Measurements from ENCODE around the gene CBL.

CBL gene

DNA sequence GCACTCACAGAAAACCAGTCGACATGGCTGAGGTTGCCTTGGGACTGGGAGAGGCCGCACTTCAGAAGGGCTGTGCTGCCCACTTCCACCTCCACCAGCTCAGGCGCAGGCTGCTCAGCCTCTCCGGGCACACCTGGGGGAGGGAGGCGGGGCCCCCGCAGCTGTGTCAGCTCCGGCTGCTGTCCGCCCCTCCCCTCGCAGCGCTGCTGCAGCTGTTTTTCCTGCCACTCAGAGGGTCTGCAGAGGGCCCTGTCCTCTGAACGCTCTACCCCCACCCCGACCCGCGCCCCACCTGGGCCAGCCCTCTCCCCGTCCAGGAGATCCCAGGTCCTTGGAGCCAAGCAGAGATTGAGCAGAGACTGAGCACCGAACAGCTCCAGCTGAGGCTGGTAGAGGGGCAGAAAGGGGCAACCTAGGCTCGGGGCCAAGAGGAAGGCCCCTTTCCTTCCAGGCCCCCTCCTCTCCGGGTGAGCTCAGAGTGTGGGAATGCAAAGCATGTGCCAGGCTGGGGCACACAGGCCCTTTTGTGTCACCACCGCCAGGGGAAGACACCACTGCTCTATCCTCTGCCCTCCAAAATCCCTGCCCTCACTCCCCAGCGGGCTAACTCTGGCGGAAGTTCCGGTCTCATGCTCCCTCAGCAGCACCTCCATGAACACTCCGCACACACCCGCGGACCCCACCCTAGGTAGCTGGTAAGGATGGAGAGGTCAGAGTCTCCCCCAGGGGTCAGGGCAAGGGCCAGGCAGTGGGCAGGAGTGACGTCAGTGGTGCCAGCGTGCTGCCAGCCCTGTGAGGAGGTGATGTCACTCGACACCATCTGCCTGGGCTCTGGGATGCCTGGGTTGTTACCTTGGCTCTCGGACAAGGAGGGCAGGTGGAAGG, 109.2 kb downstream of the CBL start:
- no peak for DNase-seq

DNA sequence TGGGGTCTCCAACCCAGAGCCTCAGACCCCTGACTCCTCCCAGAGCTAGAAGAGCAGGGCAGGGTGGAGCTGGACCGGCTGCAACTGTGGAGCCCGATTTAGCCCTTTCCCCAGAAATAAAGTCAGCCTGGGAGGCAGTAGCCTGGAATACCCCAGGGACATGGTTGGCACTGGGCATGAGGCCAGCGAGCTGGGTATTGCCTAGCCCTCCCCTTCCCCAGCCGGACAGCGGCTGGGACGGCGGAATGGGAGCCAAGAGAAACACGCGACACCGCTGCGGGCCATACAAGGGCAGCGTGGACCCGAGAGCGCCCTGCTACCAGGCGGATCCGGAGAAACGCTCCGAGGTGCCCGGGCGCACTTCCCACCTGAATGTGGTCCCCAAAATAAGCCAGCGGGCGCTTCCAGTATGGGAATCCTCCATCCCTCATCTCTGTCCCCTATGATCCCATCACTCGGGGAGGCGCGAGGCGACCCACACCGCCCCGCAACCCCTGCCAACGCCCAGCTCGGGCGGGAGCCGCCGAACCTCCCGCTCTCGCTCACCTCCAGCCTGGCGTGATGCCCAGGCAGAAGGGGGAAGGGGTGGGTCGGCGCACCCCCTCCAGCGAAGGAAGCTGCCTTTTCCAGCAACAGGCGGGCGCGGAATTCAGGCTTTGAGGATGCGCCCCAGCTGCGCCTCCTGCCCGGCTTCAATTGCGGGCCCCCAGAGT, 110.0 kb downstream of the CBL start:
- DNase-seq = peak; percentile 38

DNA sequence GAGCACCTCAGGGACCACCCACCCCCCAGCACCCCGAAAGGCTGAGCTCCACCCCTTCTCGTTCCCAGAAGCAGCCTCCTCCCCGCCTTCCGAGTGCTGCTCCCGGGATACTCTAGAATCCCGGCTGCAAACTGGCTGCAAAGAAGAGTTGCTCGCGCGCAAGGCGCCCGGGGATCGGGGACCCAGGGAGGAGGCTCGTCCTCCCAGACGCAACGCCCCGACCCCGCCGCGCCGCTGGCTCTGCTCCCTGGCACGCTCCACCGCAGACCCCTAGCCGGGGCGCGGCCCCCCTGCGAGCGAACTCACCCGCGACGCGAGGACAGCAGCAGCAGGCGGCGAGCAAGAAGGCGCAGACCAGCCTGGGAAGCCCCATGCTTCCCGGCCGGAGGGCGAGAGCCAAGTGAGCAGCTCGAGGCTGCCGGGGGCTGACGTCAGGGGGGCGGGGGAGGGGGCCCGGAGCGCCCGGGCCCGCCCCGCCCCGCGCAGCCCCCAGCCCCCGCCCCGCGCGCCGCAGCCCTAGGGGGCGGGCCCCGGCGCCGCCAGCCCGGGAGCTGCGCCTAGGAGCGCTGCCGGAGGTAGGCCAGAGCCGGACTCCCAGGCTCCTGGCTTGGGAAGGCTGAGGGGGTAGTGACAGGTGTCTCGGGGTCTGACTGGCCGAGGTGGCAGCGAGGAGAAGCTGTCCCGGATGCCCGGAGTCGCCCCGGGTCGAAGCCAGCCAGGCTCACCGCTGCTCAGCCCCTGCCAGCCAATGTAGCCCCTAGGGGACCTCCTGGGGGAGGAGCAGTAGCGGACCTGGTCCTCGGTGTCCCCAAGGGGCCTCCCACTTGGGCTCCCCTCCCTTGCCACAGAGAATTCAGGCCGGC, 110.8 kb downstream of the CBL start, which contains the start of gene MCAM:
TSS of gene MCAM (minus strand) at position 402 of the 863 bp plus-strand sequence. CDS start at position 373, 29 bp downstream.
- DNase-seq = peak; percentile 65

DNA sequence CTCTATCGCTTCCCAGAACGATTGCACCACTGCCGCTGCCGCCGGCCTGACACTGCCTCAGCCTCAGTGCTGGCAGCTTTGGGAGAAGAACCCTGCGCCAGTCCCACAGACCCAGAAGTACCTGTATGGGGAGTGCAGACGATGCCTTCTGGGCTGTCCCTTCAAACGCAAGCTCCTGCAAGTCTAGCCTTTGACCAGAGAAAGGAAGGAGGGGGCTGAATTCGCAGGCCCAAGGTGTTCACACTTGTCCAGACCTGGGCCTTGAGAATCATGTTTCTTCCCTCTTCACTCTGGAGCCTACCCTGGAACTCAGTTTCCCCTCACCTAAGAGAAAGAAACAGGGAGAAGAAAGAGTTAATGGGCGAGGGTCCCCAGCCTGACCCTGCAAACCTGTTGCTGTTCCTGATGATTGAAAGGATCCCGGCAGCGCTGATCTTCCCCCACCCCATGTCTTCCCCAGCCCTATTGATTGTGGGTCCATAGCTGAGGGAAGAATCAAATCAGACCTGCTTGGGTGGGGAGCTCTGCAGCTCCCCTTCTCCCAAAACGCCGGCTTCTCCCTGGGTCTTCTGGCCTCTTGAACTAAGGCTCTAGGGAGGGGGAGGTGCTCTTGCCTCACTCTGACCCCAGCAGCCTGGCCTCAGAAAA, 111.6 kb downstream of the CBL start:
- DNase-seq = no peak

DNA sequence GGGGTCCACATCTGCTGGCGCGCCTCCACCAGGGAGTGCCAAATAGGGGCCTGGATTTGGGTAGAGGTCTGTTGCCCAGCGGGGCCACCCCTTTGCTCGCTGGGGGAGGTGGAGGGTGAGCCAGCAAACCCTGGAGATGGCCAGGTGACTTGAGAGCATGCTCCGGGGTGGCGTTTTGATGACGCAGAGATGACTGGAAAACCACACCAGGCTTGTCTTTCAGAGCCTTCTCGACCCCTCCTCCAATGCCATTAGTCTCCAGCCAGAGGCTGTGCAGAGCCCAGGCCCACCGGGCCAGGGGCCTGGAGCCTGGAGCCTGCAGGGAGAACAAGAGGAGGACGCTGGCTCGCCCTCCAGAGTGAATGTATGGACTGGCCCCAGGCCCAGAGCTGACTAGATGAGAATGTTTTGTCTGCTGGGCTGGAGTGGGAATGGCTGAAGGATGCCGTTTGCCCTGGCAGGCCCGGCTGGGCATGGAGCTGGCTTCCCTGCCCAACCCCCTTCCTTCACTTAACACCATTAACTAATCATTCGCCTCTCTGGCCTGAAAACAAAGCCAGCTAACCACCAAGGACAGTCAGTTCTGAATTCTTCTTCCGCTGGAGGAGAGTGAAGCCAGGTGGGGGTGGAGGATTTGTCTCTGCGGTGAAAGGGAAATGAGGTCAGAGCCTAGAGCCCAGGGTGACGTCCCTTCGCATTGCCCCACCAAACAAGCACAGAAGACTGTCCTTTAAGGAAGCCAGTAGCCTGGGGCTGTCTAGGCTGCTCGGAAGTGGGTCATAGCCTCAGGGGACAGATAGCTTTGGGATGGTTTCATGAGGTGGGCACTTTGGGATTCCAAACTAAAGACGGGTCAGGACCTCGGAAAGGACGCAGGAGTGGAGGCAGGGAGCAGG, 112.3 kb downstream of the CBL start:
- no peak for DNase-seq

DNA sequence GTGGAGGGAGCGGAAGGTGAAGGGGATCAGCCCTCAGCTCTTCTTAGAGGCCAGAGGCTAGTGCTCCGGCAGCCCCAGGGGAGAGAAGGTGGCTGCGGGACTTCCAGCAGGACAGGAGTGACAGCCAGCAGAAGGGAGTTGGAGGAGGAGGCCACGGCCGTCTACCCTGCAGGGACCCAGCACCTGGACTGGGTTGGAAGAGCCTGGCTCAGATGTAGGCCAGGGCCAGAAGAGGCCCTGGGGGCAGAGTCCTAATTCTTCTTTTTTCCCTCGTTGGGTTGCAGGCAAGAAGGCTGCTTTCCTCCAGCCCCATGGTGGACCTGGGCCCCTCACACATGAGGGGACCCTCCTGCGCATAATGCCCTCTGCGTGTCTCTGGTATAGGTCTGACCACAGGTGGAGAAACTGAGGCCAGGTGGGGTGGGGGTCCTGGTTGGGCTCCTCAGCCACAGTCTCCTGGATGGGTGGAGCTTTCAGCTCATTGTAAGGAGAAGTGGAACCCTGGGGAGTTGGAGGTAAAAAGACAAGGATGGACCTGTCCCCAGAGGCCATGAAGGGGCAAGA, 113.1 kb downstream of the CBL start:
- no peak for DNase-seq

DNA sequence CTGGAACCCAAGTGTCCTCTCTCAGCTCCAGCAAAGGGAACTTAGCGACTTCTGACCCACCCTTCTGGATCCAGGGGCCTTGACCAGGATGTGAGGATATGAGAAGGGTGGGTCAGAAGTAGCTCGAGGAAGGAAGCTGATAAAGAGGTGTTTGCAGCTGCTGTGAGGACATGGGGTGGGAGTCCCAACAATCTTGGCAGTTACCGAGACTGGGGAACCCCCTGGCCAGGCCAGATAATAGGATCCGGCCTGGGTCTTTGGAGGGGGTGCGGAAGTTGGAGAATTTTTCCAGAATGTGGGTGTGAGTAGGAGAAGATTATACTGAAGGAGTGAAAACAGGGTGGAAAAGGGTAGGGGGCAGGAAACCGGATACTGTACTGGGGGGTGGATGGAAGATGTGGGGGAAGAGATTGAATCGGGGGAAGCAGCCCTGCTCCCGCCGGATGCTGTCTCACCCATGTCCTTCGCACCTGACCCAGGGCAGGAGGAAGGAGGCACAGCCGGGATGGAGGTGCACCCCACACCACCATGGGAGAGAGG, 113.6 kb downstream of the CBL start:
- DNase-seq = no peak

DNA sequence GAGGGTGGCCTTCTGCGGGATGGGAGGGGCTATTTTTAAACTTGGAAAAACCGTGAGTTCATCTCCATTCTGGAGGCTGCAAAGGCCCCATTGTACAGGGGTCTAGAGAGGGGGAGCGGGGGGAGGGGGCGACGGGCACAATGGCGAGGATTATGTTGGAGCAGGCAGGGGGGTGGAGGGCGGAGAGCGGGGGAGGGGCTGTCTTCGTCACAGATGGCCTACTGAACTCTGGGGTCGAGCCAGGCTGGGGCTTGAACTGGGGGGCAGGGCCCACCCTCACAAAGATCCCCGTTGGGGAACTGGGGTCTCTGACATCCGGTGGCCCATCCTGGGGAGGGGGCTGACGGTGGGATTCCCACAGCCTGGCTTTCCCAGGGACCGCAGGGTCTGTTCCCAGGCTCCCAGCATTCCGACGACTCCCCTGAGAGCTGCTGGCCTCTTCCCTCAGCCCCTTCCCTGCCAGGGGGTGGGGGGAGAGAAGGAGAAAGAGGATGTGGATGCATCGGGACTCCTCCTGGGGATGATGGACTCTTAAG, 114.2 kb downstream of the CBL start:
- no peak for DNase-seq

DNA sequence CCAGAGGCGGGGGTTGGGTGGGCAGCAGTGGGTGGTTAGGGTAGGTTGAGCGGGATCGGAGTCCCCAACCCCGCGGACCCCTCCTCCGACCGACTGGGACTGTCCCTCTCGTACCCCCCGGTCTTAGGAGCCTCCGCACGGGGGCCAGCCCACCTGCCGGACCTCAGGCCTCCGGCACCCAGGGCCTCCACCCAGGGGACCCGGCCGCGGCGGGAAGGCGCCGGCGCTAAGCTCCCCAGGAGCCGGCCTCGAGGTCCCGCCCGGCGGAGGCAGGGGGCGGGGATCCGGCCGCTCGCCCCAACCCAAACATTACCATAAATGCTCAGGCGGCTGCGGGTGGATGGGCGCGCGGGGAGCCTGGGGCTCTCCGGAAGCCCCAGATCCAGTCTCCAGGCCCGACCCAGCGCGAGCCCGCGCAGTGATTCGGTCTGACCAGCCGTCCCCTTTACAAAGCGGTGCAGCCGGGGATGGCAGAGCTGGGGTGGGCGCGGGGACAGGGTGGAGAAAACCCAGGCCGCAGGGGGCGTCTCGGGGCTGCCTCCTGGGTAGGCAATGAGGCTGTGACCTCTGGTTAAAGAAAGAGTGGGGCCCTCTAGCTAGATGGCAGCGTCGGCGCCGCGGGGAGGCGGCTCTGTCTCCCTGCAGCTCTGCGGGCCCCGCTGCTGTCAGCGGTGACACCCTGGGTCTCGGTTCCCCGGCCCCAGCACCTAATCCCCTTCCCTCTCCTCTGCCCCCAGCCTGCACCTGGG, 114.8 kb downstream of the CBL start:
- no peak for DNase-seq

DNA sequence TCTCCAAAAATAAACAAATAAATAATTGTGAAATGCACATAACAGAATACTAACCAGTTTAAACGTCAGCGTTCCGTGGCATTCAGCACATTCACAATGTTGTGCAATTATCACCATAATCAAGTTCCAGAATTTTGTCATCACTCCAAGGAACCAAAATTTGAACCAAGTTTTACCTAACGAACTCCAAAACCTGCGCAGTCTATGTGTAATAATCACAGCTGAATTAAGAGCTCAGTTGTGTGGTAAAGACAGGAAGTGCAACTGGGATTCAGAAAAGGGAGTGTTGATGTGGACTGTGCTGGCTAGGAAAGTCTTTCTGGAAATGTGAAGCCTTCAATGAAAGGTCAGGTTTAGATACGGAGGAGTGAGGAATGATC, 116.2 kb downstream of the CBL start:
- DNase-seq = no peak

DNA sequence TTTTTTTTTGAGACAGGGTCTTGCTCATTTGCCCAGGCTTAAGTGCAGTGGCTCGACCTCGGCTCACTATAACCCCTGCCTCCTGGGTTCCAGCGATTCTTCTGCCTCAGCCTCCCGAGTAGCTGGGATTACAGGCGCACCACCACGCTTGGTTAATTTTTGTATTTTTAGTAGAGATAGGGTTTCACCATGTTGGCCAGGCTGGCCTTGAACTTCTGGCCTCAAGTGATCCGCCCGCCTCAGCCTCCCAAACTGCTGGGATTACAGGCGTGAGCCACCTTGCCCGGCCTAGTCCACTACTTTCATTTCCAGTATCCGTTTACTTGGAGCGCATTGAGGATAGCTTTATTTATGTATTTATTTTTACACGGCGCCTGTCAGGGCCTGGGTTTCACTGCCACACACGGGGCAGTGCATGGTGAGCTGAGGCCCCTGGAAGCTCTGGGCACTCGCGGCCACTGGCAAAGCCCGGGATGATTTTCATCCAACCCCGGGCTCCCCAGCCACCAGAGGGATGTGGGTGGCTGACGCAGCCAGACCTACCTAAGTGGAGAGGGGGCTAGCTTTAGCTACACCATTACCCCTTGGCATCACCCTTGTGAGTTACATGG, 116.9 kb downstream of the CBL start:
- no peak for DNase-seq

DNA sequence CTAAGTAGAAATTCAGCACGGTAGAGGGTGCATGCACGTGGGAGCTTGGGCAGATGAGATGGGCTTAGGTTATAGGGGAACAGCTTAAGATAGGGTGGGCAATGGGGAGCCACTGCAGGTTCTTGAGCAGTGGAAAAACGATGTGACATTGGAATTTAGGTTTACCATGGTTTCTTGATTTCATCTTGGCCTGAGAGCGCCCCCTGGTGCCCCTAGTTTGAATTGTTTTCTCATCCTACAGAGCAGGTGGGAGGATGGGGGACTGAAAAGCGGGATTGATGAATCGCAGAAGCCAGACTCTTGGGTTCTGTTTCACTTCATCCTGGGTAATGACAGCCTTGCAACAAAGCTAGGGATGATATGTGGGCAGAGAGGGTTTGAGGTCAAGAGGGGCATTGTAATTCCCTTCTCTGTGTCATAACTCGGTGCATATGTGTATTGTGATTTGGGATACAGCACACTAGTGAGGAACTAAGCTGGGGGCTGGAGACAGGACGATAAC, 117.4 kb downstream of the CBL start:
- peak; percentile 77 for DNase-seq

DNA sequence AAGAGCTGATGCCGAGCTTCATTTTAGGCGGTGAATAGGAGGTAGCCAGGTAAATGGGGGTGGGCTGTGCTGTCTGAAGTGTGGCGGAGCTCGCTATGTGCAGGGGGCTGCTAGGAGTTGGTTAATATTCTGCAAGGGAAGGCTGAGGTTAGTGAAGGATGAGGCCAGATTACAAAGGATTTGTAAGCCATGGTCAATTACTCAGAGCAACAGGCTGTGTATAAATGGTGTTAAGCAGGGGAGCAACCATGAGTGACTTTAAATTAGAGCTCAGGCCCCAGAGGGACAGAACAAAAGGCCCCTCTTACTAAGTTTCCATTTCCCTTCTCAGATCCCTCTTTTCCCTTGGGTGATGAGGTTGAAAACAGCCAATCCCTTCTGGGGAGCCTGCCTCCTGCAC, 118.0 kb downstream of the CBL start:
- peak; percentile 36 for DNase-seq

DNA sequence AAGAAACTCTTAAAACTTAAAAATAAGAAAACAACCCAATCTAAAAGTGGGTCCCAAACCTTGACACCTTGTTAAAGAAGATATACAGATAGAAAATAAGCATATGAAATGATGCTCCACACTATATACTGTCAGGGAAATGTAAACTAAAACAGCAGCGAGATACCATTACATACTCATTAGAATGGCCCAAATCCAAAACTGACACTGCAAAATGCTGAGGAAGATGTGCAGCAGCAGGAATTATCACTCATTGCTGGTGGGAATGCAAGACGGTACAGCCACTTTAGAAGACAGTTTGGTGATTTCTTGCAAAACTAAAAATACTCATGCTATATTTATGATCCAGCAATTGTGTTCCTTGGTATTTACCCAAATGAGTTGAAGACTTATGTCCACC, 123.2 kb downstream of the CBL start:
- DNase-seq = no peak

DNA sequence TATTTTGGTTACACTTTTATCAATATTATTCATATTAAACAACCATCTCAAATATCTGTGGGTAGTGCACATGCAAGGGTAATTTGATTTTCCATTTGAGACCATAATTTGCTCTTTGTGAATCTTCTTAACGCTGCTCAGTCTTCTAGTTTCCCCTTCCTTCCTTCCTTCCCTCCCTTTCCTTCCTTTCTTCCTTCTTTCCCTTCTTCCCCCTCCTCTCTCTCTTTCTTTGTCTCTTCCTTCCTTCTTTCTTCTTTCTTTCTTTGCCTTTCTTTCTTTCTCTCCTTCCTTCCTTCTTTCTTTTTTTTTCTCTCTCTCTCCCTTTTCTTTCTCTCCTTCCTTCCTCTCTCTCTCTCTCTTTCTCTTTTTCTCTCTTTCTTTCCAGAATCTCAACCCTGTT, 124.1 kb downstream of the CBL start:
- DNase-seq = no peak

DNA sequence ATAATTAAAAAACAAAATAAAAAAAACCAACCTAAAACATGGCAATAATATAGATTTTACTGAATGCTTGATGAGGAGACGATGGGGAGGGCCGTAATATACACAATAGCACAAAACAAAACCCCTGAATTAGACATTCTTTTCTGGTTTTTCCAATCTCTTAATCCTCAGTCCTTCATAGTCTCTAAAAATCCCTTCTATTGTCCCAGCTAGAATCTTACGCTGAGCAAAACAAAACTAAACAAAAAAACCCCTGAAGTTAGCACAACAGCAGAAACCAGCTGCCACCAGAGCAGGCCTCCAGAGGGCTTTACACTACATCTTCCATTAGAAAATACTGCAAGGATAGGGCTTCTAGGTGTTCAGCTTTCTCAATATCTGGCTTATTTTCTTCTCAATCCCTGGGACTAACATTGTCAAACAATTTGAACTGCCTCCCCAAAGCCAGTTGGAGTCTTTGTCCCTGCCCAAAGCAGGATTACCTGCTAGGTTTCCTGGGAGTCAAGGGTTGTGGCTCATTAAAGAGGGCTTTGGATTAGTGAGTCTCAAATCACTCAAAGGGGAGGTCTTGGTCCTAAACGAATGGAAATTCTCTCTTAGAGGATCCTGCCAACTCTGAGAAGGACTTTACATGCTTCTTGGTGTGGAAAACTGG, 126.1 kb downstream of the CBL start:
- DNase-seq = no peak

DNA sequence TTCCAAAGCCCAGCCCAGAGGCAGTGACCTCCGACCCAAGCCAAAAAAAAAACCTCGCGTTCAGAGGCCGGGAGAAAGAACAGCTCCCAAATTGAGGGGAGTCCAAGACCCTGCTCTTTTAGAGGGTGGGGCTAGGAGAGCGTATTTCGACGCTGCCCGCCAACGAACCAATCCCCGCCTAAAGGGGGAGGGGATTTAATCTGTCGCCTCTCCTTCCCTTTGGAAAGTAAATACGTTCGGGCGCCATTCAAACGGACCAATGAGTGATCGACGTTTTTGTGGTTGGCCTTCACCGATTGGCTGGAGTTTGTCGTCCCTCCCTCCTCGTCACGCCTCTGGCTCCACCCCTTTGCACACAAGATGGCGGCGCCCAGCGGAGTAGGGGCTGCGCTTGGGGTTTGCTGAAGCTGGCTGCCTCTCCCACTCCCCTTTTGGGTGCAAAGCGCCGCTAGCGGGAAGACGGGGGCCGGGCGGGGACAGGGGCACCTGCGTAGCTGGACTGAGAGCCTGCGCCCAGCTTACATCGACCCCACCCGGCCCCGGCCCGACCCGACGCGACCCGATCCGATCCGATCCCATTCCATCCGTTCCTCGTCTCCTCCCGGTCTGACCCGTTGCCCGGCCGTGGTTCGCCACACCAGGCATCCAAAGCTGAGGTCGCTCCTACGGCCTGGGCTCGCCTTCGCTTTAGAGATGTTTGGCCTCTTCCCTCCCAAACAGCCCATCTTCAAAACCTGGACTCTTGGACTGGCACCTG, 128.2 kb downstream of the CBL start, which contains the start of gene RNF26:
TSS of gene RNF26 (plus strand) at position 354 of the 757 bp plus-strand sequence. CDS start 596 bp downstream, outside the sequence.
- peak; percentile 99 for DNase-seq
